H9 (cell line): ENCODE results near the gene UBE3B. TPM values are rescaled to one million over a fixed set of nuclear protein-coding genes. Genes with fewer than 3 reads are reported as not detected.

Experiments
- DNase-seq: peaks from one replicate; pipeline ENCODE4 v3.0.0-alpha.2; 2017
- H2AFZ ChIP-seq: one replicate; pipeline ENCODE4 v1.6.1; 2013; ENCODE audit warnings: mild to moderate bottlenecking, low read length, control low read depth, moderate library complexity
- H2AK5ac ChIP-seq: 2 replicates; pipeline ENCODE4 v1.6.1; 2013; ENCODE audit warnings: low read length, control low read depth, mixed read lengths; ENCODE audit not compliant: insufficient read length
- H2BK120ac ChIP-seq: one replicate; pipeline ENCODE4 v1.6.1; 2013; ENCODE audit warnings: low read depth, mild to moderate bottlenecking, low read length, control low read depth, inconsistent platforms; ENCODE audit not compliant: poor library complexity, severe bottlenecking
- H2BK12ac ChIP-seq: 2 replicates; pipeline ENCODE4 v1.6.1; 2013; ENCODE audit warnings: low read length, control low read depth, mixed read lengths, low read depth; ENCODE audit not compliant: insufficient read length
- H2BK15ac ChIP-seq: 2 replicates; pipeline ENCODE4 v1.6.1; 2013; ENCODE audit warnings: low read depth, low read length, control low read depth
- H2BK20ac ChIP-seq: one replicate; pipeline ENCODE4 v1.6.1; 2013; ENCODE audit warnings: low read depth, mild to moderate bottlenecking, low read length, control low read depth, inconsistent platforms; ENCODE audit not compliant: poor library complexity, severe bottlenecking
- H2BK5ac ChIP-seq: 2 replicates; pipeline ENCODE4 v1.6.1; 2013; ENCODE audit warnings: low read length, control low read depth, mixed read lengths; ENCODE audit not compliant: insufficient read length
- H3K14ac ChIP-seq: 2 replicates; pipeline ENCODE4 v1.6.1; 2013; ENCODE audit warnings: low read length, control low read depth; ENCODE audit not compliant: insufficient read depth
- H3K18ac ChIP-seq: 2 replicates; pipeline ENCODE4 v1.6.1; 2013; ENCODE audit warnings: low read depth, mild to moderate bottlenecking, mixed read lengths, low read length, control low read depth; ENCODE audit not compliant: insufficient read length
- H3K23ac ChIP-seq: 2 replicates; pipeline ENCODE4 v1.6.1; 2013; ENCODE audit warnings: low read length, control low read depth, mixed read lengths, low read depth; ENCODE audit not compliant: insufficient read length
- H3K23me2 ChIP-seq: 2 replicates; pipeline ENCODE4 v1.6.1; 2013; ENCODE audit warnings: low read depth, mild to moderate bottlenecking, mixed read lengths, low read length, control low read depth; ENCODE audit not compliant: insufficient read length, poor library complexity, severe bottlenecking
- H3K27ac ChIP-seq: 2 replicates; pipeline ENCODE4 v1.5.1; 2013; ENCODE audit warnings: low read length, control low read depth, mixed read lengths, low read depth; ENCODE audit not compliant: insufficient read length
- H3K27me3 ChIP-seq: 2 replicates; pipeline ENCODE4 v1.6.1; 2013; ENCODE audit warnings: low read length, control low read depth, inconsistent platforms; ENCODE audit not compliant: insufficient read depth
- H3K4ac ChIP-seq: 2 replicates; pipeline ENCODE4 v1.6.1; 2013; ENCODE audit warnings: low read depth, mild to moderate bottlenecking, control low read depth, inconsistent platforms, low read length, moderate library complexity
- H3K4me1 ChIP-seq: 2 replicates; pipeline ENCODE4 v1.6.1; 2013; ENCODE audit warnings: low read length, control low read depth, inconsistent platforms; ENCODE audit not compliant: insufficient read depth
- H3K4me2 ChIP-seq: 2 replicates; pipeline ENCODE4 v1.6.1; 2013; ENCODE audit warnings: low read length, control low read depth, mixed read lengths; ENCODE audit not compliant: insufficient read length, insufficient read depth
- H3K56ac ChIP-seq: 2 replicates; pipeline ENCODE4 v1.6.1; 2013; ENCODE audit warnings: low read depth, mild to moderate bottlenecking, mixed read lengths, low read length, control low read depth; ENCODE audit not compliant: insufficient read length
- H3K79me1 ChIP-seq: 2 replicates; pipeline ENCODE4 v1.6.1; 2013; ENCODE audit warnings: low read depth, mild to moderate bottlenecking, moderate library complexity, low read length, control low read depth, inconsistent platforms; ENCODE audit not compliant: insufficient read depth, poor library complexity, severe bottlenecking
- H3K79me2 ChIP-seq: 2 replicates; pipeline ENCODE4 v1.6.1; 2013; ENCODE audit warnings: low read length, control low read depth, inconsistent platforms; ENCODE audit not compliant: insufficient read depth
- H3K9ac ChIP-seq: 2 replicates; pipeline ENCODE4 v1.6.1; 2013; ENCODE audit warnings: low read length, control low read depth, mixed read lengths; ENCODE audit not compliant: insufficient read length; ENCODE audit errors: extremely low read depth
- H3K9me3 ChIP-seq: one replicate; pipeline ENCODE4 v1.6.1; 2013; ENCODE audit warnings: low read depth, low read length, inconsistent platforms; ENCODE audit not compliant: control insufficient read depth
- H3T11ph ChIP-seq: one replicate; pipeline ENCODE4 v1.6.1; 2013; ENCODE audit warnings: mild to moderate bottlenecking, low read length, control low read depth, inconsistent platforms
- H4K20me1 ChIP-seq: one replicate; pipeline ENCODE4 v1.6.1; 2013; ENCODE audit not compliant: control insufficient read depth, insufficient read length, insufficient read depth
- H4K5ac ChIP-seq: 2 replicates; pipeline ENCODE4 v1.6.1; 2013; ENCODE audit warnings: low read depth, mild to moderate bottlenecking, mixed read lengths, low read length, control low read depth; ENCODE audit not compliant: insufficient read length
- H4K8ac ChIP-seq: replicated peaks from 2 replicates; pipeline ENCODE4 v1.6.1; 2013; ENCODE audit warnings: low read length, control low read depth, mixed read lengths, low read depth; ENCODE audit not compliant: insufficient read length
- H4K91ac ChIP-seq: 2 replicates; pipeline ENCODE4 v1.6.1; 2013; ENCODE audit warnings: low read depth, mild to moderate bottlenecking, moderate library complexity, mixed read lengths, low read length, control low read depth; ENCODE audit not compliant: insufficient read length
- H3K27ac Mint-ChIP-seq, 3 experiments: 2 replicates in 2 of 3; 3 replicates in 1 of 3; pipeline ENCODE4 v1.8.0; 2020 to 2021; ENCODE audit warnings: mixed read lengths in 3 of 3, mild to moderate bottlenecking in 1 of 3, moderate library complexity in 1 of 3
- H3K27me3 Mint-ChIP-seq: 2 replicates; pipeline ENCODE4 v1.8.0; 2021; ENCODE audit warnings: low read depth, mild to moderate bottlenecking, moderate library complexity, mixed read lengths
- H3K36me3 Mint-ChIP-seq, 3 experiments: 2 replicates in 2 of 3; 3 replicates in 1 of 3; pipeline ENCODE4 v1.8.0; 2020 to 2021; ENCODE audit warnings: low read depth in 3 of 3, mixed read lengths in 3 of 3; ENCODE audit not compliant: insufficient read depth in 1 of 3
- H3K4me1 Mint-ChIP-seq, 2 experiments: 2 replicates each; pipeline ENCODE4 v1.8.0; 2020; ENCODE audit warnings: mixed read lengths in 2 of 2
- H3K4me3 Mint-ChIP-seq, 2 experiments: 2 replicates in 1 of 2; 3 replicates in 1 of 2; pipeline ENCODE4 v1.8.0; 2020 to 2021; ENCODE audit warnings: mild to moderate bottlenecking in 2 of 2, mixed read lengths in 2 of 2, moderate library complexity in 1 of 2
- H3K9me3 Mint-ChIP-seq, 2 experiments: 2 replicates in 1 of 2; 3 replicates in 1 of 2; pipeline ENCODE4 v1.8.0; 2020; ENCODE audit warnings: mild to moderate bottlenecking in 2 of 2, mixed read lengths in 2 of 2, moderate library complexity in 1 of 2
- CTCF ChIP-seq: fragments of 200-600 bp; sonication (generic); conservative IDR thresholded peaks from 3 replicates; pipeline ENCODE4 v1.8.0; 2021; ENCODE audit warnings: antibody characterized with exemption, mild to moderate bottlenecking
- WGBS: extraction: QIAGEN DNeasy Blood & Tissue Kit; methylation state at CpG from one replicate; pipeline ENCODE4 v1.1.7; 2013; ENCODE audit warnings: missing lambda C conversion rate, low lambda C conversion rate, mixed read lengths; ENCODE audit not compliant: insufficient read length; ENCODE audit errors: extremely low coverage; 5-methylcytosine and 5-hydroxymethylcytosine counted together
- total RNA-seq: library from RNA; stranded (reverse); gene quantifications from 2 replicates; pipeline ENCODE4 v1.2.1, GENCODE V29; 2021

UBE3B gene
- total RNA-seq, 1 experiment from 2014 or later: 24.2 TPM

DNA sequence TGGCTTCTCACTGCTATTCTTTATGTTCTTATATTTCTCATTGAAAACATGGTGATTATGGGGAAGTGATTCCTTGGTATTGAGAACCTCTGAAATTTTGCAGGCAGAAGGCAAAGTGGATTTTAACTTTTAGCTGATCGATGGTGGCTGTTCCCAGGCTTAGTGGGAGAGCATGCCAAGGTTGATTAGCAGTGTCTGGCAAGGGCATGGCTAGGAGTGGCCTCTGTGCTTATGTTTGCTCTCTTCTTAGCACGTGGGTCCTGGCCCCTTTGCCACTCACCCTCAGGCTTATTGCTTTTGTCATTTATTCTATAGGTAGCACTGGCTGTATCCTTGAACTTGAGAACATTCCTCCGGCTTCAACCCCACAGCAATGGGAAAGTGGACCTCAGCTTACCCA, 98.2 kb downstream of the UBE3B start:
- Histone ChIP-seq H3K79me1 (no peaks in the 10 kb centered on the region), H2AK5ac (no peak overlapping the region), H2BK12ac (no peak overlapping the region), H2BK5ac (no peak overlapping the region), H4K5ac (no peak overlapping the region), H3K4ac (no peak overlapping the region), H3K4me1 (peaks cover 6% of the 10 kb centered on the region; the same call in 1 of the 2 replicates), H2BK120ac (no peak overlapping the region), H3K14ac (no peak overlapping the region), H3K79me2 (no peaks in the 10 kb centered on the region; the same call in 1 of the 2 replicates), H4K20me1 (no peaks in the 10 kb centered on the region), H3K23ac (no peak overlapping the region), H3K23me2 (no peaks in the 10 kb centered on the region), H3K9me3 (no peaks in the 10 kb centered on the region), H2BK20ac (no peak overlapping the region), H3K56ac (no peak overlapping the region), H2AFZ (no peak overlapping the region), H3K4me2 (no peak overlapping the region), H3K9ac (peak overlapping the region; percentile 33), H4K8ac (no peak overlapping the region), H3T11ph (no peak overlapping the region), H3K27ac (no peak overlapping the region), H3K18ac (no peak overlapping the region), H2BK15ac (no peak overlapping the region), H3K27me3 (no peaks in the 10 kb centered on the region), H4K91ac (no peak overlapping the region)
- H3K27ac Mint-ChIP-seq: 0 out of 7 replicates have a peak overlapping the region, but pooled peaks of 1 of the 3 experiments have one; percentile 36
- WGBS: no CpG with 5 or more reads among the region's 3 CpGs
- H3K4me1 Mint-ChIP-seq: peaks cover 14 to 18% of the 10 kb centered on the region in 2 experiments
- no peak overlapping the region for H3K4me3 Mint-ChIP-seq
- no peaks in the 10 kb centered on the region for H3K9me3 Mint-ChIP-seq
- H3K27me3 Mint-ChIP-seq: no peaks in the 10 kb centered on the region
- DNase-seq: no peak
- TF ChIP-seq CTCF: no peak
- H3K36me3 Mint-ChIP-seq: peaks cover 7 to 54% (median 46%) of the 10 kb centered on the region in 3 experiments; a peak in 6 of 7 replicates
